HEK293 (cell line): Measurements from ENCODE around the gene CNPY1.

ENCODE experiments used
- CTCF ChIA-PET: fragments of 350-600 bp; formaldehyde crosslinking; extraction: SDS; loops from one replicate; lab custom pipeline; 2021; ENCODE audit warnings: antibody characterized with exemption; lab: Yijun Ruan, JAX
- POLR2A ChIA-PET: fragments of 300-600 bp; formaldehyde crosslinking; extraction: SDS; loops from one replicate; lab custom pipeline; 2020; ENCODE audit warnings: antibody characterized with exemption, inconsistent platforms; lab: Yijun Ruan, JAX
- H3K27ac ChIP-seq: fragments of 200-500 bp; sonication (Bioruptor generic); 2 replicates; pipeline ENCODE4 v1.5.1; 2014; ENCODE audit warnings: low read depth, low read length, control low read depth, inconsistent platforms; ENCODE audit errors: extremely low read depth
- H3K36me3 ChIP-seq, 2 experiments: fragments of 200-500 bp in 1 of 2; sonication (Bioruptor generic) in 1 of 2; 1 replicate in 1 of 2; 2 replicates in 1 of 2; pipeline ENCODE4 v1.5.1; 2014 to 2017; ENCODE audit warnings: inconsistent platforms in 2 of 2, low read length in 2 of 2; ENCODE audit not compliant: control insufficient read depth in 2 of 2, insufficient read depth in 1 of 2
- H3K4me1 ChIP-seq: fragments of 200-500 bp; sonication (Bioruptor generic); 2 replicates; pipeline ENCODE4 v1.5.1; 2014; ENCODE audit warnings: mild to moderate bottlenecking, low read length, inconsistent platforms; ENCODE audit not compliant: control insufficient read depth, insufficient read depth
- H3K4me3 ChIP-seq: 2 replicates; pipeline ENCODE4 v1.5.1; 2011; ENCODE audit warnings: low read depth, mild to moderate bottlenecking, control low read depth, low read length, moderate library complexity
- H3K9me3 ChIP-seq: fragments of 200-500 bp; sonication (Bioruptor generic); 2 replicates; pipeline ENCODE4 v1.5.1; 2014; ENCODE audit warnings: low read depth, low read length, inconsistent platforms; ENCODE audit not compliant: control insufficient read depth, insufficient read depth
- GFI1B ChIP-seq: fragments of 450-650 bp; formaldehyde crosslinking; IDR thresholded peaks from 2 replicates; pipeline ENCODE4 v1.5.1; 2016; ENCODE audit warnings: missing biosample characterization, missing genetic modification characterization
- SALL2 ChIP-seq: fragments of 450-650 bp; formaldehyde crosslinking; IDR thresholded peaks from 2 replicates; pipeline ENCODE4 v1.5.0; 2017; ENCODE audit warnings: missing biosample characterization, mild to moderate bottlenecking, missing genetic modification characterization, borderline replicate concordance
- TRIM28 ChIP-seq: IDR thresholded peaks from 2 replicates; pipeline ENCODE4 v1.6.1; 2011; ENCODE audit warnings: low read length, control low read depth, borderline replicate concordance
- ZBTB1 ChIP-seq: fragments of 450-650 bp; formaldehyde crosslinking; IDR thresholded peaks from 2 replicates; pipeline ENCODE4 v1.5.1; 2016; ENCODE audit warnings: missing biosample characterization, missing genetic modification characterization
- ZFP3 ChIP-seq: fragments of 450-650 bp; formaldehyde crosslinking; IDR thresholded peaks from 2 replicates; pipeline ENCODE4 v1.5.1; 2016; ENCODE audit warnings: low read depth, missing biosample characterization, missing genetic modification characterization
- ZNF146 ChIP-seq: fragments of 450-650 bp; formaldehyde crosslinking; IDR thresholded peaks from 2 replicates; pipeline ENCODE4 v1.5.1; 2016; ENCODE audit warnings: missing biosample characterization, missing genetic modification characterization
- ZNF184 ChIP-seq: fragments of 450-650 bp; IDR thresholded peaks from 2 replicates; pipeline ENCODE4 v1.5.1; 2018; ENCODE audit warnings: missing biosample characterization, mild to moderate bottlenecking, missing genetic modification characterization
- ZNF223 ChIP-seq: fragments of 450-650 bp; formaldehyde crosslinking; IDR thresholded peaks from 2 replicates; pipeline ENCODE4 v1.5.1; 2016; ENCODE audit warnings: missing biosample characterization, missing genetic modification characterization
- ZNF280C ChIP-seq: fragments of 450-650 bp; formaldehyde crosslinking; IDR thresholded peaks from 2 replicates; pipeline ENCODE4 v1.5.1; 2016; ENCODE audit warnings: missing biosample characterization, missing genetic modification characterization
- ZNF394 ChIP-seq: fragments of 450-650 bp; formaldehyde crosslinking; IDR thresholded peaks from 2 replicates; pipeline ENCODE4 v1.5.1; 2016; ENCODE audit warnings: missing biosample characterization, missing genetic modification characterization, mild to moderate bottlenecking, moderate library complexity, borderline replicate concordance
- ZNF398 ChIP-seq: fragments of 450-650 bp; formaldehyde crosslinking; IDR thresholded peaks from 2 replicates; pipeline ENCODE4 v1.5.1; 2017; ENCODE audit warnings: missing biosample characterization, missing genetic modification characterization
- ZNF555 ChIP-seq: fragments of 450-650 bp; formaldehyde crosslinking; conservative IDR thresholded peaks from 2 replicates; pipeline ENCODE4 v1.5.1; 2017; ENCODE audit warnings: missing biosample characterization, mild to moderate bottlenecking, missing genetic modification characterization, inconsistent platforms
- ZNF561 ChIP-seq: fragments of 450-650 bp; IDR thresholded peaks from 2 replicates; pipeline ENCODE4 v1.5.1; 2018; ENCODE audit warnings: missing biosample characterization, missing genetic modification characterization, borderline replicate concordance
- ZNF600 ChIP-seq: fragments of 450-650 bp; formaldehyde crosslinking; IDR thresholded peaks from 2 replicates; pipeline ENCODE4 v1.5.1; 2016; ENCODE audit warnings: missing biosample characterization, missing genetic modification characterization
- ZNF621 ChIP-seq: fragments of 450-650 bp; formaldehyde crosslinking; IDR thresholded peaks from 2 replicates; pipeline ENCODE4 v1.5.1; 2017; ENCODE audit warnings: missing biosample characterization, missing genetic modification characterization
- ZNF664 ChIP-seq: fragments of 450-650 bp; formaldehyde crosslinking; IDR thresholded peaks from 2 replicates; pipeline ENCODE4 v1.5.1; 2016; ENCODE audit warnings: missing biosample characterization, missing genetic modification characterization
- ZNF707 ChIP-seq: fragments of 450-650 bp; formaldehyde crosslinking; IDR thresholded peaks from 2 replicates; pipeline ENCODE4 v1.5.1; 2016; ENCODE audit warnings: missing biosample characterization, missing genetic modification characterization
- ZNF777 ChIP-seq: fragments of 450-650 bp; formaldehyde crosslinking; IDR thresholded peaks from 2 replicates; pipeline ENCODE4 v1.5.1; 2017; ENCODE audit warnings: missing biosample characterization, missing genetic modification characterization, borderline replicate concordance
- TF ChIP-seq, protein P1 (sequence below): fragments of 450-650 bp; formaldehyde crosslinking; IDR thresholded peaks from 2 replicates; pipeline ENCODE4 v1.5.1; 2016; ENCODE audit warnings: missing biosample characterization, missing genetic modification characterization, low read depth

The CNPY1 gene

GRCh38 chr7:155562106-155562505, 15.7 kb upstream of the CNPY1 start:
- Histone ChIP-seq H3K27ac (no peak overlapping the region), H3K4me3 (no peak overlapping the region), H3K36me3 (no peaks in the 10 kb centered on the region), H3K4me1 (no peaks in the 10 kb centered on the region), H3K9me3 (no peaks in the 10 kb centered on the region)
- POLR2A ChIA-PET, result no interaction called here
- TF ChIP-seq, protein P1, sequence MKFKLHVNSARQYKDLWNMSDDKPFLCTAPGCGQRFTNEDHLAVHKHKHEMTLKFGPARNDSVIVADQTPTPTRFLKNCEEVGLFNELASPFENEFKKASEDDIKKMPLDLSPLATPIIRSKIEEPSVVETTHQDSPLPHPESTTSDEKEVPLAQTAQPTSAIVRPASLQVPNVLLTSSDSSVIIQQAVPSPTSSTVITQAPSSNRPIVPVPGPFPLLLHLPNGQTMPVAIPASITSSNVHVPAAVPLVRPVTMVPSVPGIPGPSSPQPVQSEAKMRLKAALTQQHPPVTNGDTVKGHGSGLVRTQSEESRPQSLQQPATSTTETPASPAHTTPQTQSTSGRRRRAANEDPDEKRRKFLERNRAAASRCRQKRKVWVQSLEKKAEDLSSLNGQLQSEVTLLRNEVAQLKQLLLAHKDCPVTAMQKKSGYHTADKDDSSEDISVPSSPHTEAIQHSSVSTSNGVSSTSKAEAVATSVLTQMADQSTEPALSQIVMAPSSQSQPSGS (tag by site-specific recombination), result no peak
- TF ChIP-seq ZNF600 (tag by site-specific recombination) (no peak), ZNF280C (tag by site-specific recombination) (no peak)
- CTCF ChIA-PET, result no interaction called here

DNA sequence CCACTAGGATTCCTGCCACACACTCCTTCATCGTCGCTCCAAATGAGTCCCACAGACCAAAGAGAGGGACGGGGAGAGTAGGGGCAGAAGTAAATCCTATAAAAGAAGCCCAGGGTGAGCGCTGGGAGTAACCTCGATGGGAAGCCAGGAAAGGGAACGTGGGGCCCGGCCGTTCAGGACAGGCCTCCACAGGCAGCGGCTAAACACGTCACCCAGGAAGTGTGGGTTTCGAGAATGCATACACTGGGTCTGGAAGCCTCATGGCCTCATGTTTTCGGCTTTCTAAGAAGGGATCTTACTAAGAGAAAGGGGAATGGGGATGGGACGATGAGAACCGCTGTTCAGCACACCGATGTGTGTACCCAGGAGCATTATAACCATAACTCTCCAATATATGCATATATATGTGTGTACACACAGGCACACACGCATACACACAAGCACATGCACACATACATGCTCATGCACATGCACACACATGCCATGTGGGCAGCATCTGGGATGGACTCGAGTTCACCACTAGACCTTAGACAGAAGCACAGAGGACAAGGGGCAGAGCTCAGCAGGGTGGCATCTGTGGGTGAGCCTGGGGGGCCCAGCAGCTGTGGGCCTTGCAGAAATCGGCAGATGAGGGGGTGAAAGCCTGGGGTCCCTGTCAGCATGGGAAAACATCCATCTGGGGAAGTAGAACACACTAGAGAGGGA, 14.8 kb upstream of the CNPY1 start:
- H3K4me1 ChIP-seq, result no peaks in the 10 kb centered on the region
- no peak overlapping the region for H3K27ac ChIP-seq
- no peaks in the 10 kb centered on the region for H3K9me3 ChIP-seq
- ChIA-PET POLR2A (no interaction called here), CTCF (no interaction called here)
- TF ChIP-seq ZBTB1 (tag by site-specific recombination) (no peak), SALL2 (tag by site-specific recombination) (no peak), ZNF621 (tag by site-specific recombination) (no peak), ZNF777 (tag by site-specific recombination) (no peak), ZNF184 (tag by site-specific recombination) (no peak), ZNF707 (tag by site-specific recombination) (no peak), ZNF561 (no peak), ZFP3 (tag by site-specific recombination) (no peak), ZNF398 (tag by site-specific recombination) (no peak), GFI1B (tag by site-specific recombination) (no peak), TRIM28 (no peak), ZNF394 (tag by site-specific recombination) (no peak), ZNF223 (tag by site-specific recombination) (no peak), ZNF146 (tag by site-specific recombination) (no peak), ZNF664 (tag by site-specific recombination) (no peak), ZNF555 (tag by site-specific recombination) (no peak)
- no peaks in the 10 kb centered on the region for H3K36me3 ChIP-seq
- H3K4me3 ChIP-seq, result no peak overlapping the region
